Stimulated activated naive CD8-positive, alpha-beta T cell treated with anti-CD3 and anti-CD28 coated beads, Interleukin-15, Interleukin-2, amounts not matched to agents 100 U/mL and 50 U/mL, for 24 hours (primary cell): ENCODE results near the gene TRIO.

Source experiments
- ATAC-seq: fragments of 150-1000 bp; cut with Tn5 transposase; one replicate; pipeline ENCODE4 v1.10.0; 2021
- DNase-seq: peaks from one replicate; pipeline ENCODE4 v3.0.0; 2021

TRIO gene

DNA sequence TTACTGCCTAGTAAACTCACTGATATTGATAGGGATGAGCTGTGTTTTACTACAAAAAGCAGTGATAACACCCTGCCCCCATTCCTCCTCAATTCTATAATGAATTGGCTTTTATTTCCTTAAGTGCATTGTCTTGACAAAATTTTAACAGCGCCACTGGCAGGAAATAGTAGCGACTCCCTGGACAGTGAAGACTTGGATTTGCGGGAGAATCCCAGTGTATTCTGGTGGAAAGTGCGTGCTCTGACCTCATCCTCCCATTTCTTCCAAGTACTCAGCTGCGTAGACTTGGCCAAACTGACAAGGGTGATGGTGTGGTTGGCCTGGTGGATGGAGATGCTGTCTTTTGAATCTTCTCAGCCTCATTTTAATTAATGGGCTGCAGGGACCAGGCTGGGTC lies 5.3 kb downstream of the TRIO start:
- ATAC-seq = no peak

DNA sequence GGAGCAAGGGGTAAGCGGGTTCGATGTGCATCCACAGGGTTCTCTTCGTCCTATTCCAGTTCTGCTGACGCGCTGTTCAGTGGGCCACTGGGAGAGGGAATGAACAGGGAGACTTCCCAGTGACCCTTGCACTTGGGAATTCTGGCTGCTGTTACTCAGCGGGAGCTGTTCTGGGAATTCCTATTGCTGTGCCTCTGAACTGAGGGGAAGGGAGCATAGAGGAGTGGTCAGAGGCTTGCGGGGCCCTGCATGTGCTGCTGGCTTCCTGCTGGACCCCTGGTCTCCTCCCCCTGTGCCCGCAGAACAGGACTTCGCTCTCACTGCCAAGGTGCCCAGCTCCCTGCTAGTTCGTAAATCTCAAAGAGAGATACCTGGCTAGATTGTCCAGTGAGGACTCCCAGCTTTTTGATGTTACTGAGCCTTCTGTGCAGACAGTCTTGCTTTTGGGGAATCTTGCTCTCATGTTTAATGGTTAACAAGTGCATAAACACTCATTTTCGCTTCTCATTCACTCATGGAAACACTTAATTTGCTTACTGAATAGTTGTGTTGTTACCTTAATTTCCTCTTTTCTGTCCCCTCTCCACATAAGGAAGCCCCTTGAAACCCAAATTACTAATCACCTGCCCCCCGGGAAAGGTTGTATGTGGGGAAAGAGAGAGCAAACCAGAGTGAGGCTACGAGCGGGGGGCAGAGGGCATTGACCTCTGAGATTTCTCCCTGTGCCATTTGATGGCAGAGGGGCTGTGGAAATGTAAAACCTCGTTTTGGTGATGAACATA lies 5.9 kb downstream of the TRIO start:
- no peak for ATAC-seq
- no peak for DNase-seq

More for the DNA sequence above, 5.3 kb downstream of the TRIO start:
- no peak for DNase-seq

DNA sequence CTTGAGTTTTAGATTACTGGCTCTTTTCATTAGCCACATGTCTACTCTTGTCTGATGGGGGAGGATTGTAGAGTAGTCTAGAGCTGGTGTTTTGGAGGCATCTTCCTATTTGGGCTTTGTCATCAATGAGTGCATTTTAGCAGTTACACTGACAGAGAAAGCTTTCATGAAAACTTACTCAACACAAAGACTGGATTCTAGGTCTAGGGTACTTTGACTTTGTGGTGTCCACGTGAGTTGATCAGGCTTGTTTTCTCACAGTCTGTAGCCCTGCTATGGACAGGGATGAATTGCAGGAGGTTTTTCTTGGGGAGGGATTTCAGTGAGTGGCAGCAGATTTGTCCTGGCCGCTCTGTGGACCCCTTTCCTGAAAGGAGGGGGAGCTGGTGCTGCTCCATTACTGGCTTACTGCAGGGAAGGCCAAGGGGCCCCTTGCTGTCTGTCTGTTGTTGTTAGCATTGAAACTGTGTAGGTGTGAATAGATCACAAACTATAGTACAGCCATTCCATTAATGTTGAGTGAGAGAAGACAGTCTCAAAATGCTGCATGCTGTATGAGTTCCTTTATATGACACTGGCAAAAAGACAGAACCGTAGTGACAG lies 6.6 kb downstream of the TRIO start:
- DNase-seq (no peak), ATAC-seq (no peak)

DNA sequence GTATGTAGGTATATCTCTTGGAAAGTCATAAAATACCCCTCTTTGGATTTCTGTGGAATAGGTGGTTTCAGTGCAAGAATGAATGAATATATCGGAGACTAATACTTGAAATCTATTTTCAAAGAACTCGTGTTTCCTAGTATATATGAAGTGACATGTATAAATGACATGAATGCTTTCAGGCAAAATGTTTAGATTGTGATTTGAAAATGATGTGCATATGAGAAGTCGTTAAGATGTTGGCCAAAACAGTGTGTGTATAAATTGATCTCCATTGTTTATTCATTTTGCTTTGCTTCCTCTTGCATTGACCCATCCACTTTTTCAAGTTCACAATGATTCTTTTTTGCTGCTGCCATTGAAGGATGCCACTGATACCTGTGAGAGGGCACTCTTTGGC lies 8.3 kb downstream of the TRIO start:
- no peak for ATAC-seq
- no peak for DNase-seq

DNA sequence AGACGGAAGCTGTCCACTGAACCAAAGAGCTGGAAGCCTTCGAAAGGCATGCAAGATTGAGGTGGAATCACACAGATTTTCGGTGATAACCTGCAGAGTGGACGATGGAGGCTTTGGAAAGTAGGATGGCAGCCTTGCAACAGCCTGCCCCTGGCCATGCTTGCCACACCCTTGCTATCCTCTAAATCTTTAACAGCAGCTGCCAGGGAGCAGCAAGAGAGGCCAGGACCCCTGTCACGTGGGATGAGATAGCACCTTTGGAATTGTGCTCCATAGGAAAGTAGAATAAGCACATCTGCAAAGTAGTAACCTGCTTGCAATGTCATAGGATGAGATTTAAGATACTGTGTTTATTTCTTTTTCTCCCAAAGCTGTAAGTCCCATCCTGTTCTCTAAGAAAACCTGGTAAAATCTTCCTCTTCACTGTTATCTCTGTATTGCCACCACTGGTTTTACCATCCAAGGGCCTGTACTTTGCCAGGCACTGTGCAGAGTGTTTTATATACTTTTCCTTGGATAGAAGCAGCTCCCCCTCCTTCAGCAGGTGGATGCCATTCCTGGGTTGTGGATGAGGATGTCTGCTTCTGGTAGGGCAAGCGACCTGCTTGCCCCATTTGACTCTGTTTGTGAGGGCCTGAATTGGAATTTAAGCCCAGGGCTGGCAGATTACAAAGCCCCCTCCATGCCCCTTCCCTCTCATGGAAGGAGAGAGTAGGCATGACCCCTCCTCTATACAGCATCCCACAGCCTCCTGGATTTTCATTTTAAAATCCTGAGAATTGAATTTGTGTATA lies 10.1 kb downstream of the TRIO start:
- no peak for ATAC-seq
- DNase-seq = no peak

DNA sequence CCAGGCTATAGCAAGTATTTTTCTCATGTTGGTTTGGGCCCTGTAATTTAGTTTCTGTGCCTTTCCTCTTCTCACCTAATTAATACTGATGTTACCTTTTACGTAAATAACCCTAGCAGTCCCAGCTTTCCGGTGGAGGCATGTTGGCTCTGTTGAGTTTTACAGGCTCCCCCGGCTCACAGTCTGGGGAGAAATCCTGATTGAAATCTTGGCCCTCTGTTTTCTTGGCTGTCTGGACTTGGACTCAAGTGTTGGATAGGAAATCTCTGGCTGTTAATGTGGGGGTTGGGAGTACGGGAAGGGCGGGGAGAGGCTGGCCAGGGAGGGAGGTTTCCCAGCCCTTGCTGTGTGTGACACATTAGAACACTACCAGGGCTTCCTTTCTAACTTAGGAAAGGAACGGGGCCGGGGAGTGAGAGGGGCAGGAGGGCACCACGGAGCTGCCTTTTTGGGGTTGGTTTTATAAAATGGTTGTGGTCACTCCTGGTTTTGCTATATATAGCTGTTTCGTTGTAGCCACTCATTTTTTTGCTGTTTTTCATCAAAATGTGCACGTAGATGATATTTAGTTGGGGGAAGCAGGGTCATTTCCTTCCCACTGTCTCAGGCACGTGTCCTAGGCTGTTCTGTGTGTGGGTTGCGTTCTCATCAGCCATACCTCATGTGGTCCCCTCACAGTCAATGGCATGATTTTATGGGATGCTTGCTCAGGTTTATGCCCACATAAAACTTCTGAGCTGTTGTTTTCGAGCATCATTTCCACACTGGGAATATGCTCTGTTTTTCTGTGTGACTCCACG lies 11.0 kb downstream of the TRIO start:
- DNase-seq (no peak), ATAC-seq (no peak)

DNA sequence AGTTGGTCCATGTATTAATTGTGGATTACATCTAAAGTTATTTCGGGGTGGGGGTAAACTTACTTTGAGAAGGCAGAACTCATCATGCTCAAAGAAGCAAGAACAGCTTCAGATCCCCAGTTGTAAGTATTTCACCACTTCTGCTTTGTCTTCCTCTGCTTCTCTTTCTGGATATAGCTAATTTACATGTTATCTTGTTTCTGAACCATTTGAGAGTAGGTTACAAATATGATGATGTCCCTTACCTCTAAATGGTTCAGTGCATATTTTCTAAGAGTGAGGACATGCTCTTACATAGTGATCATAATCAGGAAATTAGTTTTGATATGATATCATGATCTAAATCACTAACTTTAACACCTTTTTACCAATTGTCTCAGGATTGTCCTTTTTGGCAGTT lies 11.9 kb downstream of the TRIO start:
- DNase-seq = no peak
- ATAC-seq = no peak

DNA sequence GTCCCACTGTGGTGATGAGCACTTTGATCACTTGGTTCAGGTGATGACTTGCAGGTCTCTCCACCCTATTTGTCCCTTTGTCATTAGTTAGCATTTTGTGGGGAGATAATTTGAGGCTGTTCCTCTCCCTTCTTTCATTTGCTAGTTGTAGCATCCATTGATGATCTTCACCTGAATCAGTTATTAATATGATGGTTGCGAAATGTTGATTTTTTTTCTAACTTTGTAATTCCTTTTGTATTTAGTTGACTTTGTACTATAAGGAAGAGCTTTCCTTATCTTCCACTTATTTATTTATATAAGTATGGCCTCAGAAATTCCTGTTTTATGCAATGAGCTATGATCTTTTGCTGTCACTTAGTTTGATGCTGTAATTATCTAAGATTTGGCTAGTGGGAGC lies 12.6 kb downstream of the TRIO start:
- no peak for ATAC-seq
- no peak for DNase-seq

DNA sequence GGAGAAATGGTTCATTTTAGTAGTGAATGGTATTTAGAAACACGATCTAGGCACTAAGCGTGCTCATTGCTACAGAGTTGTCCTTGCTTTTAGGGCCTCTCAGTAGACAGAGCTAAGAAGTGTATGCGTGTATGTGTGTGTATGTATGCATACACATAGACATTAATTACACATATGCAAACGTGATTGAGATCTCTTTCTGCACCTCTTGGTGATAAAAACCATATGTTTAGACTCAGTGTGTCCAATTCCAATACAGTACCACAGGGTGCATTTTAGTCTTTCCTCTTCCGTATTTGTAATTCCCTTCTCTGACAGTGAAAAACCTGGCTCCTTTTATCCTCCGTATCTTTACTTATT lies 13.1 kb downstream of the TRIO start:
- DNase-seq = no peak
- ATAC-seq = no peak

DNA sequence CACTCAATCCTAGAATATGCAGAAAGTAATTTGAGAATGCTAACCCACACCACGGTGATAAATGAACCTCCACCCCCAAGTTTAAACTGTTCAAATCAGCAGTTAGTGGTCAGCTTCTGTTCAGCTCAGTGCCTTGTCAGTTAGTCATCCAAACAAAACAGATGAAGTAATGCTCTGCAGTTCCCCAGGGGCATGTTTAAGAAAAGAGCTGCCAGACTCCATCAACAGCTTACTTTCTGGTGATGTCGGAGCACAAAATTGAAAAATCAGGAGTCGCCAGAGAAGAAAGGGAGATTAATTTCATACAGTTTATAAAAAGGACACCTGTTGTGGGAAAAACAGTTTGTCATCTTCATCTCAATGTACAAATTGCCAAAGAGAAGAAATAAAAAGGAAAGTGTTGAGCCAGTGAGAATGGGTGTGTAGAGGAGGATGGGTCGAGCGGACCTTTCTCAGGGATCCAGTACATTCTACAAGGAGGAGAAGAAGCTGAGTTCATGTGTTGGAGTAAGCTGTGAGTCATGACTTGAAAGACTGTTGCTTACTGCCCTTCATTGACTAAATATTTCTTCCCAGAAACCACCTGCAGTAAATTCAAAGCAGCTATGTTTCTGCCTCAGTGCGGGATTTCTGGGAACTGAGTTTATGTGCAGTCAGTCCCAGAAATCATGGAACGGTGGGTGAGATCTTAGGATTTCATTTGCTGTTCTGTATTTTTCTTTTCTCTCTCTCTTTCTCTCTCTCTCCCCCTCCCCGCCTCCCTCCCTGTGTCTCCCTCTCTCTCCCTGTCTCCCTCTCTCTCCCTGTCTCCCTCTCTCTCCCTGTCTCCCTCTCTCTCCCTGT lies 13.7 kb downstream of the TRIO start:
- ATAC-seq (peak; percentile 43), DNase-seq (no peak)

DNA sequence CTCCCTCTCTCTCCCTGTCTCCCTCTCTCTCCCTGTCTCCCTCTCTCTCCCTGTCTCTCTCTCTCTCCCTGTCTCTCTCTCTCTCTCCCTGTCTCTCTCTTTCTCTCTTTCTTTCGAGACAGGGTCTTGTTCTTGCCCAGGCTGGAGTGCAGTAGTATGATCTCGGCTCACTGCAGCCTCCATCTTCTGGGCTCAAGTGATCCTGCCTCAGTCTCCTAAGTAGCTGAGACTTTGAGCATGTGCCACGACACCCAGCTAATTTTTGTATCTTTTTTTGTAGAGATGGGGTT lies 14.3 kb downstream of the TRIO start:
- DNase-seq (no peak), ATAC-seq (no peak)

DNA sequence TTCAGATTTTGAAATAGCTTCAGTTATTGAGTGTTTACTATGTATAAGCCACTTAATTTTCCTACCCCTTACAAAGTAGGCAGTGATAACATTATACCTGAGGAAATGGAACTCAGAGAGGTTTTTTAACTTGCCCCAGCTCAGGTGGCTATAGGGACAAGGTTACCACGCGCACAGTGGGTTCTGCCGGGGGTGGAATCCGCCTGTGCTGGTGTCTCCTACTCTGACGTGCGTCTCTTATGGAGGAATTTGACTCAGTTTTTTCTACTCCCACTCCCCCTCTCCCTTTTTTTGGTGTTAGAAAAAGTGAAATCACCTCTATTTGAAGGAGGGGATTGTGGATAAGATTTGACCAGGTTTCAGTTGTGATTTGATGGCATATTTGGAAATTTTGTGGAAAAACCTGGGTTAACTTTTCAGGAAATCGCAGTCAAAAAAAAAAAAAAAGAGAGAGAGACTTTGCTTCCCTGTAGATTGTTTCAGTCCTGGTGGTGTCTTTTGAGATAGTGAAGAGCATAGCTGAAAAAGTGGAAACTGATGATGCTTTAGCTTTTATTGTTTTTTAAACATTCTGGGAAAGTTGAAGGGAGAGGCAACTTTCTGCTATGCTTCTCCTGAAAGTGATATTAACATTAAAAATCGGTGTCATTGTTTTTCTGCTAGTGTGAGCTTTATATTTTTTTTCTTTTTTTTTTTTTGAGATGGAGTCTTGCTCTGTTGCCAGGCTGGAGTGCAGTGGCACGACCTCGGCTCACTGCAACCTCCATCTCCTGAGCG lies 15.9 kb downstream of the TRIO start:
- no peak for ATAC-seq
- no peak for DNase-seq

DNA sequence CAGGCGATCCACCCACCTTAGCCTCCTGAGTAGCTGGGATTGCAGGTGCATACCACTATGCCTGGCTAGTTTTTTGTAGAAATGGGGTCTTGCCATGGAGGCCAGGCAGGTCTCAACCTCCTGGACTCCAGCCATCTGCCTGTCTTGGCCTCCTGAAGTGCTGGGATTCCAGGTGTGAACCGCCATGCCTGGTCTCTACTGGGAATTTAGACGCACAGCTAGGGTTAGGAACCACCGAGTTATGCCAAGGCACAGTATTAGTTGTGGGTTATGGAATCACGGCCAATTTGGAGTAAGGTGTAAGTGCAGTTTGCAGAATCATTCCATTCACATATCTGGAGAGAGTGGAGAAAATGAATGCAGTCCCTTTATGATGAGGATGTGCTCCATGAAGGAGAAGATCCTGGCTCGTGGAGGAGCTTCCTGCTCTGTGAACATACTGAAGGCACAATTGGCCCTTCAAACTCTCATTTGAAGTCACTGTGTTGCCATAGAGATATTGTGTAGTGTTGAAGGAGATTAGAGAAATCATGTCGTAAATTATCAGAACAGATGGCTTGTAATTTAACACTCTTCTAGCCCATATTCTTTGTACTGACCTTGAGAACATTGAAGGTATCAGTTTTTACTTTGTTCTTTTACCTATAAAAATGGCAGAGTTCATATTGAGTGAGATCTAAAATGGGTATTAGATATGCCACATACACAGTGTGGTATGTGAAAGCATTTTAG lies 18.8 kb downstream of the TRIO start:
- ATAC-seq (no peak), DNase-seq (no peak)

DNA sequence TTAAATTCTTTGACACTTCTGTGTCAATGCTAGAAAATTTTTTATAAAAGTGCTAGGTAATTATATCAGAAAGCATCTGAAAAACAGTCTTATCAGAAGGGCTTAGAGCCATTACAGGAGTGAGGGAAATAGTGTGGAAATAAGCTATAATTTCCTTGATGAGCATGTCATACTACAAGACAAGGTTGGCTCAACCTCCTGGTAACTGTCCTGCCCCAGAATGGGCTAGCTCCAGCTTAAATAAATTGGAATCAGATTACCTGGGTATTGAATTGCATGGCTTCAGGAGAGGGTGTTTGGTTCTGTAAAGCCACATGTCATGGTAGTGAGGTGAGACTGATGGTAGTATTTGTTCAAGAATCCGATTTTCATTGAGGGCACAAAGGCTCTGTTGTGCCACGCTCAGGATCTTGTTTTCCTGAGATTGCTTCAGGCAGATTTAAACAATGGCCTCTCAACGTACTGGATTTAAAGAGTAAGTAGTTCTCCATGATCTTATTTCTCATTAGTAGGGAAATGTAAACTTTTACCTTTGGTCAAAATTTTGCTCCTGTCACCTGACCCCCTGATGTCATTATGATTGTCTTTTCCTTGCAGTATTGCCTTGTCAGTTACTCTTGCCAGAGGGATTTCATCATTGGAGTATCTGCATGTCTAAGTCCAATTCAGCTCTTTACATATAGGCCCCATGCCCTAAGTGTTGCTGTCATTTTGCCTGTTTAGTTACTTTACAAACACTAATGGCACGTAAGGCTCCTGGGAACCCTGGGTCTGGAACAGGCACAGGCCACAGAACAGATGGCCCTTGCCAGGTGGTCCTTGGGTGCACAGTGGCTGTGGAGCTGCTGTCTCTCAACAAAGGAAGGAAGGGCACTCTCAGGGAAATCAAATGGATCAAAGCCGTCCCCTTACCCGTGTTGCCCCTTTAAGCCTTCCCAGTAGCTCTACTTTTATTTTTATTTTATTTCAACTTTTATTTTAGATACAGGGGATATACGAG lies 21.3 kb downstream of the TRIO start:
- ATAC-seq = no peak
- no peak for DNase-seq

DNA sequence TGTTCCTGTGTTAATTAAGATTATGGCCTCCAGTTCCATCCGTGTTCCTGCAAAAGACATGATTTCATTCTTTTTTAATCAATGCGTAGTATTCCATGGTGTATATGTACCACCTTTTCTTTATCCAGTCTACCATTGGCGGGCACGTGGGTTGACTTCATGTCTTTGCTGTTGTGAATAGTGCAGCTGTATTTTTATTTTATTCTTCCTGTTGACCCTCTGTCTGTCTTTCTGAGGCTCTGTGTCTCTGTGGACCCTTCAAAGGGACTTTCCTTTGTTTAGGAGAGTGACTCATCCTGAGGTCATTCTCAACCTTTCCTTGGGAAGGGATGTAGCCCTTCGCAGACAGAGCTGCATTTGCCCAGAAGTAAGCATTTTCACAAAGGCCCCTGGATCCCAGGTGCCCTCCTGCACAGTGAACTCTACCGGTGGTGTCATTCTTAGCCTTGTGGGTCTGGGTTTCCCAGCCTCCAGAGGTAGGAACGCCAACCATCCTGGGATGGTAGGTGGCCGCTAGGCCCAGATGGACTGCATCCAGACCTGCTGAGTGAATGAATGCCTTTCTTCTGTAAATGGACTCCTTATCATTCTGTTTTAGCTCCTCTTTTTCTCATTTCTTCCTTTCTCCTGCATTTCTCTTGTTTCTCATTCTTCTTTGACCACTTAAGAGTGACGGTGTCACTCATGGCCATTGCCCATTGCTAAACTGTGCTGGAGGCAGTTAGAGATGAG lies 22.4 kb downstream of the TRIO start:
- no peak for DNase-seq
- ATAC-seq = no peak

DNA sequence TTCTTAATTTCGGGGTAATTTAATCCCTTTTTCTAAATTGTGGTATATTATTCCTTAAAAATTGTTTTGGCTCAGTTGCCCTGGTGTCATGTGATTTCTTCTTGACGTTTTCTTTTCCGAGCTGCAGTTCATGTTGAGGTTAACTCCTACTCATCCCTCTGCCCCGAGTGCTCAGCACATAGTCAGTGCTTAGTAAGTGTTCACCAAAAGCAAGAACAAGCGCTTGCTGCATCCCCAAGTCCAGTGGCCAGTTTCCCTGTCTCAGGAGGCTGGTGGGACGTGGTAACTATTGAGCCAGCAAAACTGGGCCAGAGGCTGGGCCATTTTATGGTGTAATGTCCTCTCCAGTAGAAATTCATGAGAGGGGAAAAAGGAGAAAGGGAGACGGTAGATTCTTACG lies 23.3 kb downstream of the TRIO start:
- no peak for DNase-seq

DNA sequence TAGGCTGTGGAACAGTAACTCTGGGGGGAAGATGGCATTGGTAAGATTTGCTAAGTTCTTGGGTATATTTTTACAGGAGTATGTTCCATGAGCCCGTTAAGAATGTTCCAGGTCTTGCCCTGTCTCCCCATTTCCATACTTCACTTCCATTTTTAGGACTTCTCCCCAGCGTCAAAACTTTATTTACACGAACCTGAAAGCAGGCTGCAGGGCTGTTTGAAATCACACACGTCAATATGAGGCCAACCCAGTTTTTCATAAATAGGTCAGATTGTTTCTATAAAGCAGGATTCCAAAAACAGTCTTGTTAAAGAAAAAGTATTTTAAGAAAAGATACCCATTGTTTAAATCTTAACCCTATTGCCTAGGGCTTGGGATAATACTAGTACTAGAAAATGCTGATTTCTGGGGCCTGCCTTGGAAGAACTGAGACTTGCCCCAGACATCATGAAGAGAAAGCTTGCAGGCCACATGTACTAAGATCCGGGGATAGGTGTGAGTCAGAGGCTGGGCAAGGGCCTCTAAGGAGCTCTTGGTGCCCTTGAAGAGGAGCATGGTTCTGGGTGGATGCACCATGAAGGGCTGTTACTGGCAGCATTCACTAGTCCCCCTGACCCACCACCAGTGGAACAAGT lies 24.2 kb downstream of the TRIO start:
- ATAC-seq = no peak
- DNase-seq = no peak

More for the DNA sequence above, 23.3 kb downstream of the TRIO start:
- ATAC-seq = no peak
